Measurements from ENCODE around the gene GREM1. TPM values are rescaled to one million over a fixed set of nuclear protein-coding genes. Genes with fewer than 3 reads are reported as not detected.

The GREM1 gene
- total and polyA plus RNA-seq, 9 of the 15 experiments (the other 6 are each of a cell fraction or from before 2014, with no cell fraction given), result 0.01 to 0.20 (median 0.06) TPM; not detected in 6

DNA sequence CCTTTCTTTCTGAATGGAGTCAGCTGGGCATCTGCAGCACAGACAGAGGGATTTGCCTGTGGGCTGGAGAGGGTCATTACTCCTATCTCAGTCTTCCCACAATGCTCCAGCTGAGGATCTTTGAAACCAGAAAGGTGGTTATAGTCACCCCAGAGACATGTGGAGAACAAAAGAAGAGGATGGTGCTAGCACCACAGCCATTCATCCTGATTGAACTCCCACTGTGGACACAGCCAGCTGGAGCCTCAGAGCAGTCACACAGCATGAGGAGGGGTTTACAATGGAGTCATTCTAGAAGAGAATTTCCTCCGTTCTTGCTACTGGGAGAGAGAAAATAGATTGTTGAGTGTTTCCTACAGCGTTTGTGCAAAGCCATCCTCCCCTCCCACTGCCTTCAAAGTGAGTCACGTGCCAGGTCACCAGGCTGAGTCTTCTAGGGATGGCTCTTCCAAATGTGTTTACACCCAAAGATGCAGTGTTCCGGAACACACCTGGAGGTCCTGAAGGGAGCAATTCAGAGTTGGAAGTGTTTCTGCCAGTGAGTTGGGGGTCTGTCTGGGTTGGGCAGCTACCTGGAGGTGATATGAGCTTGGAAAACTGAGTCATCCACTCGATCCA is 18.9 kb upstream of the GREM1 start (continued):
- TF ChIP-seq, protein P1, sequence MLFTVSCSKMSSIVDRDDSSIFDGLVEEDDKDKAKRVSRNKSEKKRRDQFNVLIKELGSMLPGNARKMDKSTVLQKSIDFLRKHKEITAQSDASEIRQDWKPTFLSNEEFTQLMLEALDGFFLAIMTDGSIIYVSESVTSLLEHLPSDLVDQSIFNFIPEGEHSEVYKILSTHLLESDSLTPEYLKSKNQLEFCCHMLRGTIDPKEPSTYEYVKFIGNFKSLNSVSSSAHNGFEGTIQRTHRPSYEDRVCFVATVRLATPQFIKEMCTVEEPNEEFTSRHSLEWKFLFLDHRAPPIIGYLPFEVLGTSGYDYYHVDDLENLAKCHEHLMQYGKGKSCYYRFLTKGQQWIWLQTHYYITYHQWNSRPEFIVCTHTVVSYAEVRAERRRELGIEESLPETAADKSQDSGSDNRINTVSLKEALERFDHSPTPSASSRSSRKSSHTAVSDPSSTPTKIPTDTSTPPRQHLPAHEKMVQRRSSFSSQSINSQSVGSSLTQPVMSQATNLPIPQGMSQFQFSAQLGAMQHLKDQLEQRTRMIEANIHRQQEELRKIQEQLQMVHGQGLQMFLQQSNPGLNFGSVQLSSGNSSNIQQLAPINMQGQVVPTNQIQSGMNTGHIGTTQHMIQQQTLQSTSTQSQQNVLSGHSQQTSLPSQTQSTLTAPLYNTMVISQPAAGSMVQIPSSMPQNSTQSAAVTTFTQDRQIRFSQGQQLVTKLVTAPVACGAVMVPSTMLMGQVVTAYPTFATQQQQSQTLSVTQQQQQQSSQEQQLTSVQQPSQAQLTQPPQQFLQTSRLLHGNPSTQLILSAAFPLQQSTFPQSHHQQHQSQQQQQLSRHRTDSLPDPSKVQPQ (CRISPR knock-in tag; IDR thresholded peaks at IDR 0.05; ENCODE audit: borderline replicate concordance), result no peak
- TF ChIP-seq JUNB (CRISPR knock-in tag; conservative IDR thresholded peaks at IDR 0.05) (no peak), SOX6 (IDR thresholded peaks at IDR 0.05) (no peak), HIVEP1 (CRISPR knock-in tag; IDR thresholded peaks at IDR 0.05) (no peak), CBFB (CRISPR knock-in tag; IDR thresholded peaks at IDR 0.05) (no peak), KLF10 (CRISPR knock-in tag; IDR thresholded peaks at IDR 0.05) (no peak), YBX1 (IDR thresholded peaks at IDR 0.05) (no peak)

DNA sequence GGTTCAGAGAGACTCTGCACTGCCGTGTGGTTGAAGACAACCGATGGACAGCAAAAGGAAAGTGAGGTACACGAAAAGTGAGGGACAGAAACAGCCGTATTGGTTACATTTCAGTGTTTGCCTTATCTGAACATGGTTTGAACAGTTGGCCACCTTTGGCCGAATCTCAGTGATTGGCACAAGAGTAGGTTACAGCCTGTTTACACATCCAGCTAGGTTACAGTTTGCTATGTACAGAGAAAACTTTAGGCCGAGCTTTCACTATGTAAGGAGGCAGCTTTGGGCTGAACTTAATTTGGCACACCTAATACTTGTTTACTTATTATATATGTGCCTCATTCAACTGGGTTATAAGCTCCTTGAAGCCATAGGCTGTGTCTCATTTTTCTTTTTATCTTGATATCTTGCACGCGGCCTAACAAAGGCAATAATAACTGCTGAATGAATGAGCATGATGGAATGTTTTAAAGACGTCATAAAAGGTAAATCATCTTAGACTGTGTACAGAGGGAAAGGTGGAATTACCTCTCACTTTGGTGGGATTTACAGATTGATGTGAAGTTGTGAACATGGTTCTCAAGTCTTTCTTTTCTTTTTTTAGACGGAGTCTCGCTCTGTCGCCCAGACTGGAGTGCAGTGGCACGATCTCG is 17.2 kb upstream of the GREM1 start:
- TF ChIP-seq ZNF239 (CRISPR knock-in tag; IDR thresholded peaks at IDR 0.05) (no peak), BDP1 (IDR thresholded peaks at IDR 0.05; ENCODE audit: insufficient read depth, insufficient read length) (no peak), TEAD1 (CRISPR knock-in tag; IDR thresholded peaks at IDR 0.05) (no peak), ZNF134 (CRISPR knock-in tag; conservative IDR thresholded peaks at IDR 0.05) (no peak), ZNF766 (CRISPR knock-in tag; conservative IDR thresholded peaks at IDR 0.05) (no peak), NCOR1 (IDR thresholded peaks at IDR 0.05) (no peak), ZC3H4 (CRISPR knock-in tag; IDR thresholded peaks at IDR 0.05; ENCODE audit: borderline replicate concordance) (no peak), MTF1 (CRISPR knock-in tag; IDR thresholded peaks at IDR 0.05; ENCODE audit: borderline replicate concordance) (no peak), ZNF311 (CRISPR knock-in tag; IDR thresholded peaks at IDR 0.05) (no peak), ZNF431 (CRISPR knock-in tag; IDR thresholded peaks at IDR 0.05) (no peak), EZH2 (IDR thresholded peaks at IDR 0.05; ENCODE audit: borderline replicate concordance, low read depth, low read length) (no peak), ZNF408 (CRISPR knock-in tag; IDR thresholded peaks at IDR 0.05; ENCODE audit: low read depth) (no peak), GTF2E2 (tag; IDR thresholded peaks at IDR 0.05) (no peak)
- Histone ChIP-seq H3K9me1 (ENCODE audit: control insufficient read depth, insufficient read depth, low read length) (no peaks in the 10 kb centered on the region), H3K4me2 (ENCODE audit: insufficient read depth, low read length) (no peak overlapping the region), H3K9me3 (replicated peaks; ENCODE audit: control insufficient read depth, insufficient read depth, low read depth, low read length) (no peaks in the 10 kb centered on the region), H3K27ac (ENCODE audit: extremely low read depth, low read depth, low read length) (no peak overlapping the region), H3K4me1 (replicated peaks in 1 of 2; ENCODE audit: control insufficient read depth in 2 of 2, insufficient read depth in 2 of 2, low read length in 2 of 2) (no peaks in the 10 kb centered on the region), H3K4me3 (no peak overlapping the region), H2AFZ (ENCODE audit: low read depth, low read length) (no peak overlapping the region), H3K9ac (ENCODE audit: insufficient read depth in 1 of 2, low read depth in 2 of 2, low read length in 2 of 2) (no peak overlapping the region), H3K79me2 (ENCODE audit: control insufficient read depth, insufficient read depth, low read length) (no peaks in the 10 kb centered on the region), H4K20me1 (replicated peaks; ENCODE audit: control insufficient read depth, insufficient read depth, low read length) (no peaks in the 10 kb centered on the region), H3K27me3 (ENCODE audit: control insufficient read depth in 2 of 2, insufficient read depth in 2 of 2, low read length in 2 of 2) (peaks cover 6 to 12% of the 10 kb centered on the region in 2 experiments; a peak in 4 of 5 replicates), H3K36me3 (ENCODE audit: control insufficient read depth, insufficient read depth, low read length) (no peaks in the 10 kb centered on the region)
- intact Hi-C loops (cut with micrococcal nuclease), result no loop called here
- WGBS (ENCODE audit: insufficient coverage, low coverage, missing lambda C conversion rate), result 25% methylated on average over 11 of the region's 14 CpGs
- ChIA-PET CTCF (ENCODE audit: low intra/inter-chr PET ratio) (no interaction called here), POLR2A (no interaction called here)
- no TSS peak for BruUV-seq (replicated peaks)
- FAIRE-seq, result no peak
- DNase-seq (ENCODE audit: extremely low read depth in 1 of 4, low spot score in 3 of 4), result no peak
- ATAC-seq, result no peak
- in situ Hi-C loops (cut with MboI), result no loop called here

Measured in K562 (cell line).